Stomach smooth muscle (tissue), 2 donors: ENCODE results near the gene SLC8A1.

Experiments
- H3K27ac ChIP-seq: one replicate; pipeline ENCODE4 v1.7.0; 2013; ENCODE audit warnings: mild to moderate bottlenecking, low read length, inconsistent platforms
- H3K27me3 ChIP-seq, 2 donors: one replicate each; pipeline ENCODE4 v1.7.0; 2013; ENCODE audit warnings: low read length in 2 of 2; ENCODE audit not compliant: insufficient read depth in 2 of 2, control insufficient read depth in 1 of 2
- H3K36me3 ChIP-seq, 2 donors: one replicate each; pipeline ENCODE4 v1.7.0; 2013; ENCODE audit warnings: low read length in 2 of 2; ENCODE audit not compliant: control insufficient read depth in 2 of 2, insufficient read depth in 2 of 2
- H3K4me1 ChIP-seq: one replicate; pipeline ENCODE4 v1.7.0; 2013; ENCODE audit warnings: low read length; ENCODE audit not compliant: control insufficient read depth, insufficient read depth
- H3K4me3 ChIP-seq, 2 donors: one replicate each; pipeline ENCODE4 v1.7.0; 2013; ENCODE audit warnings: low read length in 2 of 2
- H3K9ac ChIP-seq, 2 donors: one replicate each; pipeline ENCODE4 v1.7.0; 2013; ENCODE audit warnings: low read length in 2 of 2, mild to moderate bottlenecking in 1 of 2
- H3K9me3 ChIP-seq, 2 donors: one replicate each; pipeline ENCODE4 v1.7.0; 2013; ENCODE audit warnings: low read length in 2 of 2; ENCODE audit not compliant: control insufficient read depth in 2 of 2
- donor health status: healthy.
- donor health status: Pancreatic carcinoma.

The SLC8A1 gene

DNA sequence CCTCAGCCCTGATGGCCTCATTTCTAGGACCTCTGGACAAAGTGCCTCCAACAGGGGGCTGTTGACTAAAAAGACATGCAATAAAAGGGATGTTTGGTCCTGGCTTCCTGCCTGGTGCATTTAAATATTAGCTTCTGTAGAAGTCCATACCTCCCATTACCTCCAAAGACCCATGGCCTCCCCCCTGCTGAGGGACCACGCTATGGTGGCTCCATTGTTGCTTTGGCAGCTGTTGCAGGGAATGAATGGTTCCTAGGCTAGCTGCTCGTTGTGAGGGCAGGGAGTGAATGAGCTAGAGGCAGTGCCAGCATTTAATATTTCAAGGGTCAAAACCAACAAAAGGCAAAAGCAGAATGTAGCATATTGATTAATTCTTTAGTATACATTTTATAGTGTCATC lies 285.9 kb downstream of the SLC8A1 start:
- H3K9ac ChIP-seq: no peak overlapping the region
- peaks cover 15 to 17% of the 10 kb centered on the region in 2 donors for H3K36me3 ChIP-seq
- H3K27me3 ChIP-seq: no peaks in the 10 kb centered on the region
- H3K4me1 ChIP-seq: peaks cover 19% of the 10 kb centered on the region
- no peak overlapping the region for H3K4me3 ChIP-seq
- no peaks in the 10 kb centered on the region for H3K9me3 ChIP-seq
- no peak overlapping the region for H3K27ac ChIP-seq

- H3K27ac ChIP-seq: peak overlapping the region; percentile 47
- H3K4me1 ChIP-seq: peaks cover 21% of the 10 kb centered on the region
- no peaks in the 10 kb centered on the region for H3K9me3 ChIP-seq
- H3K27me3 ChIP-seq: no peaks in the 10 kb centered on the region
- peaks cover 15% of the 10 kb centered on the region in 2 donors for H3K36me3 ChIP-seq
- no peak overlapping the region for H3K9ac ChIP-seq
- H3K4me3 ChIP-seq: no peak overlapping the region
Measured at GRCh38 chr2:40165509-40165844, 286.4 kb downstream of the SLC8A1 start.

DNA sequence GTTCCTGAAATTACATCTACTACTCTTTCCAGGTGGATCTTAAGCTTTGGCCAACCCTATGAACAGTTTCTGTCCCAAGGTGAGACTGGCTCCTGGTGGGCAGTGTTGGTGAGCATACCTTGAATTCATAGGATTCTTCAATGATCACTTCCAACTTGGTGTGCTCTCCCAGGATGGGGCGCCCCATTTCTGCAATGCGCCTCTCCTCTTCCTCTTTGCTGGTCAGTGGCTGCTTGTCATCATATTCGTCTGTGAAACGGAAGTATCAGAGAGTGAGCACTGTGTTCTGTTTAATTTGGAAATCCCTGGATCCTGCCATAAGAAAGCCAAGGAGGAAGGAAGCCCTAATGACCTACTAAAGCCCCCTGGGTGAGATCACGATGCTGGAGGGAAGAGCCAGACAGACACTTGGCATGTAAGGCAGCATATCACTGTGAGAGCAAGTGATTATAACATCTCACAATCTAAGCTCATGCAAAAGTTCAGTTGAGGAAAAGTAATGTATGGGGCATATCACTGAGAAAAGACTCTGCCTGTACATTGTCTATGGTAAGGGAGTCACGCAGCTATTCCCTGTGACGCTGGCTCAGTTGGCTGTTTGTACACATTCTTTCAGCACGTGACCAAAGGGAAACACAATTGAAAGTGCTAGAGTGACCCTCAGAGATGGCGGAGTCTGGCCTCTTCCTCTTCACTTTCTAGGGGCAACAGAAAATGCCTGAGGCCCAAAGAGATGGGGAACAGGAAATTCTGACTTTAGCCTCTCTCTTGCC lies 287.0 kb downstream of the SLC8A1 start:
- peak overlapping the region; percentile 47 for H3K27ac ChIP-seq
- H3K36me3 ChIP-seq: peaks cover 16 to 19% of the 10 kb centered on the region in 2 donors
- H3K27me3 ChIP-seq: no peaks in the 10 kb centered on the region
- no peaks in the 10 kb centered on the region for H3K9me3 ChIP-seq
- peak overlapping the region in 1 of 2 donors; percentile 31 for H3K4me3 ChIP-seq
- H3K9ac ChIP-seq: no peak overlapping the region
- H3K4me1 ChIP-seq: peaks cover 21% of the 10 kb centered on the region

DNA sequence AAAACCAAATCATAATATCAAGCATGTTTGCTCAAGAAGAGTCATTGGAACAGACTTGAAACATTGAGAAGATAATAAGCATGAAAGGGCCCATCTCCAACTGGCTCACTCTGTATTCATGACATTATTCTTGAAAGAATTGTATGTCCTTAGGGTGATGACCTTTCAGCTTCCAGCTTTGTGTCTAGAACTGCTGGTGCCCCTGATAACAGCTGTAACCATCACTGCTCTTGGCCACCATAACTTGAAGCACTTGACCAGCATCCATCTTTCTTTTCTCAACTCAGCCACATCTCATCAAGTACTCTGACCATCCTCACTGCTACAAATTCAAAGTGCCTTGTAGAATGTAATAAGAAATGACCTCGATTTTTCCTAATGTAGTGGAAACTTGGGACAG lies 289.9 kb downstream of the SLC8A1 start:
- peaks cover 21% of the 10 kb centered on the region for H3K4me1 ChIP-seq
- no peak overlapping the region for H3K4me3 ChIP-seq
- H3K9me3 ChIP-seq: no peaks in the 10 kb centered on the region
- no peaks in the 10 kb centered on the region for H3K27me3 ChIP-seq
- H3K27ac ChIP-seq: no peak overlapping the region
- peaks cover 30 to 34% of the 10 kb centered on the region in 2 donors for H3K36me3 ChIP-seq
- H3K9ac ChIP-seq: no peak overlapping the region

GRCh38 chr2:40160751-40161218 lies 291.1 kb downstream of the SLC8A1 start:
- no peaks in the 10 kb centered on the region for H3K9me3 ChIP-seq
- peaks cover 16% of the 10 kb centered on the region for H3K4me1 ChIP-seq
- H3K9ac ChIP-seq: no peak overlapping the region
- peaks cover 36 to 39% of the 10 kb centered on the region in 2 donors for H3K36me3 ChIP-seq
- no peak overlapping the region for H3K27ac ChIP-seq
- no peak overlapping the region for H3K4me3 ChIP-seq
- H3K27me3 ChIP-seq: no peaks in the 10 kb centered on the region

- no peaks in the 10 kb centered on the region for H3K9me3 ChIP-seq
- no peak overlapping the region for H3K27ac ChIP-seq
- no peak overlapping the region for H3K9ac ChIP-seq
- H3K4me1 ChIP-seq: peaks cover 6% of the 10 kb centered on the region
- no peak overlapping the region for H3K4me3 ChIP-seq
- peaks cover 39% of the 10 kb centered on the region in 2 donors for H3K36me3 ChIP-seq
- H3K27me3 ChIP-seq: no peaks in the 10 kb centered on the region
Measured at GRCh38 chr2:40159333-40159732, 292.6 kb downstream of the SLC8A1 start.

DNA sequence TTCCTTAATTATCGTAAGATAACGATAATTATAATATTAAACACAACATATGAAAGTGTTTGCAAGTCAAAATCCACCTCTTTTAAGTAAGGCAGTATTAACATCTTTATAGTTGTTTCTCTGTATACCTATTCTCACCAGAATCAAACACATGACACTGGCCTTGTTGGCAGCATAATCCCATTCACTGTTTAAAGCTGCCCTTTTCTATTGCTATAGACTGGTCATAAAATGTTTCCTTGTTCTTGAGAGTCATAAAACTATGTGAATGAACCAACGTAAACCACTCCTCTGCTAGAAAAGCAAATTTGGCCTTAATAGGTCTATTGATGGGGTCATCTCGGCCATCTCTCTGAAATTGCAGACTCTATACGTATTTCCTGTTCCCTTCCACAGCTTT lies 293.1 kb downstream of the SLC8A1 start:
- peaks cover 36 to 39% of the 10 kb centered on the region in 2 donors for H3K36me3 ChIP-seq
- H3K4me3 ChIP-seq: no peak overlapping the region
- H3K9ac ChIP-seq: no peak overlapping the region

GRCh38 chr2:40155728-40156127 lies 296.2 kb downstream of the SLC8A1 start:
- Histone ChIP-seq H3K9me3 (no peaks in the 10 kb centered on the region), H3K4me3 (no peak overlapping the region), H3K9ac (no peak overlapping the region), H3K27ac (no peak overlapping the region), H3K4me1 (no peaks in the 10 kb centered on the region), H3K27me3 (no peaks in the 10 kb centered on the region), H3K36me3 (peaks cover 23 to 28% of the 10 kb centered on the region in 2 donors)

More for the DNA sequence above, 293.1 kb downstream of the SLC8A1 start:
- H3K27ac ChIP-seq: no peak overlapping the region
- peaks cover 6% of the 10 kb centered on the region for H3K4me1 ChIP-seq
- H3K9me3 ChIP-seq: no peaks in the 10 kb centered on the region
- no peaks in the 10 kb centered on the region for H3K27me3 ChIP-seq

- H3K9ac ChIP-seq: no peak overlapping the region
- no peaks in the 10 kb centered on the region for H3K27me3 ChIP-seq
- H3K36me3 ChIP-seq: peaks cover 4 to 13% of the 10 kb centered on the region in 2 donors
- H3K4me3 ChIP-seq: no peak overlapping the region
- no peaks in the 10 kb centered on the region for H3K4me1 ChIP-seq
- no peaks in the 10 kb centered on the region for H3K9me3 ChIP-seq
- H3K27ac ChIP-seq: no peak overlapping the region
Measured at GRCh38 chr2:40150266-40150665, 301.6 kb downstream of the SLC8A1 start.

DNA sequence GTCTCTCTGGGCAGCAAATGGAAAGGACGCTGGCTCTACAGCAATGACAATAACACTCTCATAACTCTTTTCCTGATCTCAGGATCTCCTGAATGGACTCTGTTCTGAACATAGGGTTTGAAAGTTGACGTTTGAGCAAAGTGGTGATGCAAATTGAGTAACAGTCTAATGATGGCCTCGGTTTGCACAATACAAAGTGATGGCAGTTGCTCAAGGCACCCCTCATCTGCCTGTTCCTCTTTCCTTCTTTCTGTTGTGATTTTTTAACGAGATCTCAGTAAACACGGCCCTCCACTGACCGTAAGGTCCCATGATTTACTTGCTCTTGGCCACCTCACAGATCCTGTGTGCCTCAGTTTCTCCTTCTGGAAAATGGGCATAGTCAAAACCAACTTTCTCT lies 303.6 kb downstream of the SLC8A1 start:
- Histone ChIP-seq H3K27ac (no peak overlapping the region), H3K4me1 (no peaks in the 10 kb centered on the region), H3K4me3 (no peak overlapping the region), H3K27me3 (no peaks in the 10 kb centered on the region), H3K9me3 (no peaks in the 10 kb centered on the region), H3K36me3 (peaks cover 6 to 14% of the 10 kb centered on the region in 2 donors), H3K9ac (no peak overlapping the region)

GRCh38 chr2:40147360-40147759 lies 304.5 kb downstream of the SLC8A1 start:
- H3K27ac ChIP-seq: no peak overlapping the region
- no peaks in the 10 kb centered on the region for H3K27me3 ChIP-seq
- no peak overlapping the region for H3K9ac ChIP-seq
- peaks cover 6 to 14% of the 10 kb centered on the region in 2 donors for H3K36me3 ChIP-seq
- no peaks in the 10 kb centered on the region for H3K4me1 ChIP-seq
- no peaks in the 10 kb centered on the region for H3K9me3 ChIP-seq
- H3K4me3 ChIP-seq: no peak overlapping the region
